Stomach (tissue), 4 donors: Measurements from ENCODE around the gene RNF123.
"Not testable (repeated sequence)": the region's sequence is repeated elsewhere in the genome, so short reads cannot be mapped to it uniquely, and the experiment has no call there.

ENCODE experiments used
- POLR2A ChIP-seq, 4 donors: fragments of 450-650 bp; IDR thresholded peaks; one replicate each; pipeline ENCODE4 v1.6.1; 2016; ENCODE audit warnings: antibody characterized with exemption in 4 of 4, control low read depth in 2 of 4, mild to moderate bottlenecking in 1 of 4, moderate library complexity in 1 of 4
- TF ChIP-seq, protein P1 (sequence below), 7 experiments: fragments of 450-650 bp in 4 of 7; fragments of 200-600 bp in 3 of 7; sonication (generic) in 3 of 7; IDR thresholded peaks; one replicate each; pipeline ENCODE4 v1.5.1; 2016 to 2019; ENCODE audit warnings: antibody characterized with exemption in 7 of 7, control low read depth in 2 of 7, mild to moderate bottlenecking in 1 of 7

DNA sequence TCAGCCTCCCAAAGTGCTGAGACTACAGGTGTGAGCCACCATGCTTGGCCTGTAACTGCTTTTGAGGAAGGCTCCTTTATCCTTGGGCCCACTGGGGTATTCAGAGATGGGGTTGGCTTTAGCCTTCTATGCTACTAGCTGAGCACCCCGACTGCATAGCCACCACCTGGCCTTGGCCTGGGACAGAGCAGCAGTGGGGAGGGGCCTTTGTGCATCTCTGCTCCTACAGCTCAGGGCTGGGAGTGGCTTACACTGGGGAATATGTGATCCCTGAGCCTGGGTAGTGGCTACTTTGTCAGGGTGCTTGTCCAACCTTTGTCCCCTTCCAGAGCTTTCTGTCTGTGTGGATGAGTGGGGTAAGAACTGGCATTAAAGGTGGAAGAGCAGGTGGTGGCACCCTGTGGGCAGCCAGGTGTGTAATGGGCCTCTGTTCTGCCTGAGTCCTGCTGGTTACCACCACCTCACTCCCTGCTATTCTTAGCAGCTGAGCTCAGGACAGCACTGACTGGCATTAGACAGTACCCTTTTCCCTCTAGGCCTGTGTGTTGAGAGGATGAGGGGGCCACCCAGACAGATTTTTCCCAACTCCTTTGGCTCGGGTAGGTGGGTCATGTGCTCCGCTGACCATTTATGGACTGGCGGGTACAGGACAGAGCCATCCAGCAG, 6.1 kb downstream of the RNF123 start:
- TF ChIP-seq, protein P1, sequence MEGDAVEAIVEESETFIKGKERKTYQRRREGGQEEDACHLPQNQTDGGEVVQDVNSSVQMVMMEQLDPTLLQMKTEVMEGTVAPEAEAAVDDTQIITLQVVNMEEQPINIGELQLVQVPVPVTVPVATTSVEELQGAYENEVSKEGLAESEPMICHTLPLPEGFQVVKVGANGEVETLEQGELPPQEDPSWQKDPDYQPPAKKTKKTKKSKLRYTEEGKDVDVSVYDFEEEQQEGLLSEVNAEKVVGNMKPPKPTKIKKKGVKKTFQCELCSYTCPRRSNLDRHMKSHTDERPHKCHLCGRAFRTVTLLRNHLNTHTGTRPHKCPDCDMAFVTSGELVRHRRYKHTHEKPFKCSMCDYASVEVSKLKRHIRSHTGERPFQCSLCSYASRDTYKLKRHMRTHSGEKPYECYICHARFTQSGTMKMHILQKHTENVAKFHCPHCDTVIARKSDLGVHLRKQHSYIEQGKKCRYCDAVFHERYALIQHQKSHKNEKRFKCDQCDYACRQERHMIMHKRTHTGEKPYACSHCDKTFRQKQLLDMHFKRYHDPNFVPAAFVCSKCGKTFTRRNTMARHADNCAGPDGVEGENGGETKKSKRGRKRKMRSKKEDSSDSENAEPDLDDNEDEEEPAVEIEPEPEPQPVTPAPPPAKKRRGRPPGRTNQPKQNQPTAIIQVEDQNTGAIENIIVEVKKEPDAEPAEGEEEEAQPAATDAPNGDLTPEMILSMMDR (IDR thresholded peaks at IDR 0.05) = not testable (repeated sequence)
- TF ChIP-seq POLR2A (IDR thresholded peaks at IDR 0.05) = not testable (repeated sequence)
